ENCODE data around the gene ACVR1B. TPM values are rescaled to one million over a fixed set of nuclear protein-coding genes. Genes with fewer than 3 reads are reported as not detected.

Gene ACVR1B
- total and polyA plus RNA-seq, 2 of the 8 experiments (the other 6 are each of a cell fraction or from before 2014, with no cell fraction given): 16.0 to 19.2 TPM

DNA sequence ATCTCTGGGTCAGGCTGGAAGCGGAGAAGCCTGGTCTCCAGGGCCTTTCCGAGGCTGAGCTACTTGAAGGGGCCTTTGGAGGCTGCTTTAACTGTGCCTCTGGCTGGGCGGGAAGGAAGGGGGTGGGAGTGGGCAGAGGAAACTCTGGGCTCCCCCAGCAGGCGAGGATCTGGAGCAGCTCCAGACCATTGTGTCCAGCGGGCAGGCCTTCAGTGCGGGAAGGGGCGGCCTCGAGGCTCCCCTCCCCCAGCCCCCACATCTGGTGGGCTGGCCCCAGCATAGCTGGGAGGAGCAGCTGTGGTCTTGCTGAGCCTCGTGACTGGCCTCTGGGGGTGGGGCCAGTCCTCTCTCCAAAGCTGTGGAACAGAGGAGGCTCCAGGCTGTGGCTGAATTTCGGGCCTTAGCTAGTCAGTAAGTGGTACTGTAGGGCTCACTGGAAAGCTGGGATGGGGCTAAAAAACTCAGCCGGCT lies 58.7 kb downstream of the ACVR1B start (continued):
- TF ChIP-seq E2F6 (IDR thresholded peaks at IDR 0.05) (peak; percentile 63), ZNF274 (IDR thresholded peaks at IDR 0.05; ENCODE audit: borderline replicate concordance, extremely low read depth, low read length) (no peak), GTF2F1 (IDR thresholded peaks at IDR 0.05; ENCODE audit: borderline replicate concordance, low read depth, low read length) (no peak), SRF (IDR thresholded peaks at IDR 0.05; ENCODE audit: low read depth, low read length) (no peak), ATF2 (IDR thresholded peaks at IDR 0.05; ENCODE audit: low read length) (no peak), FOSL1 (IDR thresholded peaks at IDR 0.05; ENCODE audit: insufficient read depth, low read depth, low read length) (no peak), SIN3A (conservative IDR thresholded peaks at IDR 0.05 in 1 of 2, IDR thresholded peaks at IDR 0.05 in 1 of 2; ENCODE audit: low read depth in 1 of 2, low read length in 2 of 2) (0 out of 4 replicates have a peak, but pooled peaks of 1 of the 2 experiments have one; percentile 55), HDAC2 (IDR thresholded peaks at IDR 0.05; ENCODE audit: borderline replicate concordance in 1 of 2, low read depth in 2 of 2, low read length in 2 of 2) (no peak), MAX (IDR thresholded peaks at IDR 0.05) (peak; percentile 27), KDM1A (IDR thresholded peaks at IDR 0.05; ENCODE audit: borderline replicate concordance, low read length) (no peak), BACH1 (IDR thresholded peaks at IDR 0.05; ENCODE audit: low read length) (0 out of 2 replicates have a peak, but pooled peaks have one; percentile 14), SIX5 (IDR thresholded peaks at IDR 0.05; ENCODE audit: low read depth, low read length) (no peak), SP1 (IDR thresholded peaks at IDR 0.05; ENCODE audit: low read depth, low read length) (0 out of 2 replicates have a peak, but pooled peaks have one; percentile 57), TEAD4 (IDR thresholded peaks at IDR 0.05; ENCODE audit: low read depth, low read length) (no peak), POLR2A (IDR thresholded peaks at IDR 0.05; ENCODE audit: control extremely low read depth in 1 of 2, low read depth in 2 of 2, low read length in 2 of 2) (peak in 1 of 2 experiments; percentile 47; a peak in 1 of 3 replicates), SAP30 (IDR thresholded peaks at IDR 0.05; ENCODE audit: insufficient read depth, insufficient replicate concordance, low read length) (no peak), PHF8 (conservative IDR thresholded peaks at IDR 0.05; ENCODE audit: low read depth, low read length) (no peak), KDM5A (IDR thresholded peaks at IDR 0.05; ENCODE audit: low read length) (no peak), POLR2AphosphoS5 (IDR thresholded peaks at IDR 0.05; ENCODE audit: low read depth, low read length) (no peak), CTBP2 (IDR thresholded peaks at IDR 0.05; ENCODE audit: borderline replicate concordance, insufficient read depth, insufficient read length, low read length) (peak; percentile 67)
